Esophagus squamous epithelium (tissue), 4 donors: Measurements from ENCODE around the gene STK10.

Experiments used
- POLR2A ChIP-seq, 4 donors: fragments of 450-650 bp; IDR thresholded peaks; one replicate each; pipeline ENCODE4 v1.6.1; 2017; ENCODE audit warnings: antibody characterized with exemption in 4 of 4, mild to moderate bottlenecking in 4 of 4, moderate library complexity in 3 of 4
- TF ChIP-seq, protein P1 (sequence below), 6 experiments: fragments of 450-650 bp in 4 of 6; fragments of 200-600 bp in 2 of 6; sonication (generic) in 2 of 6; IDR thresholded peaks; one replicate each; pipeline ENCODE4 v1.5.1; 2016 to 2019; ENCODE audit warnings: antibody characterized with exemption in 6 of 6, mild to moderate bottlenecking in 4 of 6, moderate library complexity in 4 of 6

GRCh38 chr5:172133359-172134029, 54.5 kb downstream of the STK10 start:
- TF ChIP-seq POLR2A (IDR thresholded peaks at IDR 0.05): no peak
- TF ChIP-seq, protein P1, sequence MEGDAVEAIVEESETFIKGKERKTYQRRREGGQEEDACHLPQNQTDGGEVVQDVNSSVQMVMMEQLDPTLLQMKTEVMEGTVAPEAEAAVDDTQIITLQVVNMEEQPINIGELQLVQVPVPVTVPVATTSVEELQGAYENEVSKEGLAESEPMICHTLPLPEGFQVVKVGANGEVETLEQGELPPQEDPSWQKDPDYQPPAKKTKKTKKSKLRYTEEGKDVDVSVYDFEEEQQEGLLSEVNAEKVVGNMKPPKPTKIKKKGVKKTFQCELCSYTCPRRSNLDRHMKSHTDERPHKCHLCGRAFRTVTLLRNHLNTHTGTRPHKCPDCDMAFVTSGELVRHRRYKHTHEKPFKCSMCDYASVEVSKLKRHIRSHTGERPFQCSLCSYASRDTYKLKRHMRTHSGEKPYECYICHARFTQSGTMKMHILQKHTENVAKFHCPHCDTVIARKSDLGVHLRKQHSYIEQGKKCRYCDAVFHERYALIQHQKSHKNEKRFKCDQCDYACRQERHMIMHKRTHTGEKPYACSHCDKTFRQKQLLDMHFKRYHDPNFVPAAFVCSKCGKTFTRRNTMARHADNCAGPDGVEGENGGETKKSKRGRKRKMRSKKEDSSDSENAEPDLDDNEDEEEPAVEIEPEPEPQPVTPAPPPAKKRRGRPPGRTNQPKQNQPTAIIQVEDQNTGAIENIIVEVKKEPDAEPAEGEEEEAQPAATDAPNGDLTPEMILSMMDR (IDR thresholded peaks at IDR 0.05): no peak
